IMR-90 (cell line): Measurements from ENCODE around the gene PHC2. TPM values are rescaled to one million over a fixed set of nuclear protein-coding genes. Genes with fewer than 3 reads are reported as not detected.
A peak's percentile ranks its signal among the peaks of the same experiment; 100 is the strongest.

Source experiments
- ATAC-seq: fragments of 200-7000 bp; cut with Tn5 transposase; 2 replicates; pipeline ENCODE4 v1.9.1; 2020; ENCODE audit warnings: low read depth, mild to moderate bottlenecking, moderate library complexity
- BruUV-seq: library from RNA; stranded (reverse); fragments of 400-500 nt; replicated peaks from 2 replicates; lab custom pipeline; 2021; lab: Mats Ljungman, UMichigan
- CTCF ChIA-PET: fragments of 300-600 bp; formaldehyde crosslinking; extraction: SDS; loops from one replicate; lab custom pipeline; 2021; ENCODE audit warnings: antibody characterized with exemption; lab: Yijun Ruan, JAX
- POLR2A ChIA-PET: fragments of 300-600 bp; sonication (Branson Sonifier 250); formaldehyde crosslinking; loops from one replicate; lab custom pipeline; 2022; ENCODE audit warnings: antibody characterized with exemption; ENCODE audit not compliant: unreplicated experiment; lab: Charles Lee
- DNase-seq: peaks from one replicate; pipeline ENCODE4 v3.0.0; 2013
- H2AFZ ChIP-seq: replicated peaks from 2 replicates; pipeline ENCODE3; 2013; ENCODE audit warnings: low read length, mild to moderate bottlenecking; ENCODE audit not compliant: poor library complexity
- H2AK5ac ChIP-seq: 2 replicates; pipeline ENCODE4 v1.6.1; 2013; ENCODE audit warnings: low read depth, low read length, inconsistent platforms
- H2AK9ac ChIP-seq: replicated peaks from 2 replicates; pipeline ENCODE3; 2013; ENCODE audit warnings: mild to moderate bottlenecking, low read depth, low read length, moderate library complexity; ENCODE audit not compliant: poor library complexity
- H2BK120ac ChIP-seq: 2 replicates; pipeline ENCODE4 v1.6.1; 2013; ENCODE audit warnings: low read depth, low read length, inconsistent platforms
- H2BK15ac ChIP-seq: 3 replicates; pipeline ENCODE4 v1.6.1; 2013; ENCODE audit warnings: low read depth, low read length, inconsistent platforms
- H2BK20ac ChIP-seq: 2 replicates; pipeline ENCODE4 v1.6.1; 2013; ENCODE audit warnings: low read depth, mild to moderate bottlenecking, inconsistent platforms, low read length, moderate library complexity
- H2BK5ac ChIP-seq: 2 replicates; pipeline ENCODE4 v1.6.1; 2013; ENCODE audit warnings: mild to moderate bottlenecking, low read depth, low read length, inconsistent platforms; ENCODE audit not compliant: poor library complexity, severe bottlenecking
- H3K14ac ChIP-seq: replicated peaks from 2 replicates; pipeline ENCODE4 v1.6.1; 2013; ENCODE audit warnings: low read depth, low read length, inconsistent platforms
- H3K18ac ChIP-seq: 2 replicates; pipeline ENCODE4 v1.6.1; 2013; ENCODE audit warnings: low read depth, low read length, control low read depth
- H3K23ac ChIP-seq: 2 replicates; pipeline ENCODE4 v1.6.1; 2013; ENCODE audit warnings: low read depth, low read length, inconsistent platforms
- H3K27ac ChIP-seq: 2 replicates; pipeline ENCODE4 v1.5.1; 2013; ENCODE audit warnings: mild to moderate bottlenecking, control low read depth, low read length; ENCODE audit not compliant: insufficient read depth
- H3K27me3 ChIP-seq: 2 replicates; pipeline ENCODE4 v1.6.1; 2013; ENCODE audit warnings: low read length; ENCODE audit not compliant: control insufficient read depth, insufficient read depth
- H3K36me3 ChIP-seq: 2 replicates; pipeline ENCODE4 v1.6.1; 2013; ENCODE audit warnings: low read length, mixed read lengths; ENCODE audit not compliant: control insufficient read depth, insufficient read depth
- H3K4ac ChIP-seq: 2 replicates; pipeline ENCODE4 v1.6.1; 2013; ENCODE audit warnings: low read depth, low read length, inconsistent platforms
- H3K4me1 ChIP-seq: 2 replicates; pipeline ENCODE4 v1.6.1; 2013; ENCODE audit warnings: low read length, mixed read lengths; ENCODE audit not compliant: control insufficient read depth, insufficient read depth
- H3K4me2 ChIP-seq: 2 replicates; pipeline ENCODE4 v1.6.1; 2013; ENCODE audit warnings: low read depth, mild to moderate bottlenecking, control low read depth, low read length, moderate library complexity
- H3K4me3 ChIP-seq: 2 replicates; pipeline ENCODE4 v1.5.1; 2013; ENCODE audit warnings: low read depth, mild to moderate bottlenecking, control low read depth, low read length, moderate library complexity; ENCODE audit not compliant: insufficient read depth
- H3K56ac ChIP-seq: 2 replicates; pipeline ENCODE4 v1.6.1; 2013; ENCODE audit warnings: low read length, inconsistent platforms; ENCODE audit not compliant: insufficient read depth; ENCODE audit errors: extremely low read depth
- H3K79me1 ChIP-seq, 2 experiments: 2 replicates each; pipeline ENCODE4 v1.6.1; 2013; ENCODE audit warnings: low read length in 2 of 2, inconsistent platforms in 1 of 2, low read depth in 1 of 2
- H3K9ac ChIP-seq: 2 replicates; pipeline ENCODE4 v1.6.1; 2013; ENCODE audit warnings: low read depth, low read length, control low read depth
- H3K9me1 ChIP-seq: 2 replicates; pipeline ENCODE4 v1.6.1; 2013; ENCODE audit warnings: low read length, inconsistent platforms; ENCODE audit not compliant: insufficient read depth
- H3K9me3 ChIP-seq: 2 replicates; pipeline ENCODE4 v1.6.1; 2013; ENCODE audit warnings: low read length; ENCODE audit not compliant: control insufficient read depth, insufficient read depth
- H4K20me1 ChIP-seq: 2 replicates; pipeline ENCODE4 v1.6.1; 2013; ENCODE audit warnings: low read length, inconsistent platforms; ENCODE audit not compliant: insufficient read depth
- H4K5ac ChIP-seq: 2 replicates; pipeline ENCODE4 v1.6.1; 2013; ENCODE audit warnings: mild to moderate bottlenecking, low read depth, low read length, control low read depth
- H4K8ac ChIP-seq, 2 experiments: 2 replicates each; pipeline ENCODE4 v1.6.1; 2013; ENCODE audit warnings: low read depth in 2 of 2, low read length in 2 of 2, control low read depth in 1 of 2, inconsistent platforms in 1 of 2
- H4K91ac ChIP-seq: 2 replicates; pipeline ENCODE4 v1.6.1; 2013; ENCODE audit warnings: low read depth, low read length, inconsistent platforms; ENCODE audit not compliant: insufficient read depth
- BHLHE40 ChIP-seq: fragments of 150-350 bp; IDR thresholded peaks from 2 replicates; pipeline ENCODE4 v1.6.1; 2016; ENCODE audit warnings: mild to moderate bottlenecking, low read depth, low read length
- CEBPB ChIP-seq: IDR thresholded peaks from 2 replicates; pipeline ENCODE4 v1.6.1; 2012; ENCODE audit warnings: low read depth, low read length, improper control_type of control experiment
- CHD1 ChIP-seq: IDR thresholded peaks from 2 replicates; pipeline ENCODE4 v1.6.1; 2012; ENCODE audit warnings: low read depth, low read length, improper control_type of control experiment
- FOS ChIP-seq: fragments of 150-350 bp; IDR thresholded peaks from 2 replicates; pipeline ENCODE4 v1.6.1; 2016; ENCODE audit warnings: low read depth, low read length
- MAFK ChIP-seq: IDR thresholded peaks from 2 replicates; pipeline ENCODE4 v1.6.1; 2012; ENCODE audit warnings: low read depth, low read length, improper control_type of control experiment
- MAZ ChIP-seq: IDR thresholded peaks from 2 replicates; pipeline ENCODE4 v1.6.1; 2012; ENCODE audit warnings: low read depth, mild to moderate bottlenecking, low read length, improper control_type of control experiment, moderate library complexity, borderline replicate concordance
- MXI1 ChIP-seq: IDR thresholded peaks from 2 replicates; pipeline ENCODE4 v1.6.1; 2012; ENCODE audit warnings: low read depth, mild to moderate bottlenecking, low read length, moderate library complexity, borderline replicate concordance
- NFE2L2 ChIP-seq: fragments of 150-350 bp; IDR thresholded peaks from 2 replicates; pipeline ENCODE4 v1.6.1; 2016; ENCODE audit warnings: low read depth, mild to moderate bottlenecking, low read length
- POLR2A ChIP-seq: IDR thresholded peaks from 2 replicates; pipeline ENCODE4 v1.6.1; 2012; ENCODE audit warnings: mild to moderate bottlenecking, low read depth, low read length
- RAD21 ChIP-seq: IDR thresholded peaks from 2 replicates; pipeline ENCODE4 v1.6.1; 2012; ENCODE audit warnings: low read length, improper control_type of control experiment
- RCOR1 ChIP-seq: IDR thresholded peaks from 2 replicates; pipeline ENCODE4 v1.6.1; 2012; ENCODE audit warnings: mild to moderate bottlenecking, low read length, improper control_type of control experiment; ENCODE audit not compliant: insufficient replicate concordance
- RFX5 ChIP-seq: IDR thresholded peaks from 2 replicates; pipeline ENCODE4 v1.8.0; 2012; ENCODE audit warnings: low read depth, mild to moderate bottlenecking, low read length, moderate library complexity
- SMC3 ChIP-seq: fragments of 150-350 bp; IDR thresholded peaks from 2 replicates; pipeline ENCODE4 v1.6.1; 2016; ENCODE audit warnings: low read depth, mild to moderate bottlenecking, antibody characterized with exemption, low read length, moderate library complexity
- WGBS, 2 experiments: methylation state at CpG; one replicate each; pipeline versions ENCODE4 v1.1.5 to v1.1.7; 2013; ENCODE audit warnings: missing lambda C conversion rate in 2 of 2; ENCODE audit not compliant: insufficient read length in 1 of 2; ENCODE audit errors: extremely low coverage in 2 of 2; 5-methylcytosine and 5-hydroxymethylcytosine counted together
- dilution Hi-C: fragments of 300-500 bp; cut with HindIII; formaldehyde crosslinking; loops from one replicate; pipeline ENCODE4 v1.14.3; 2018; ENCODE audit warnings: low sequenced_read_pairs; ENCODE audit not compliant: unreplicated experiment
- in situ Hi-C: fragments of 300-500 bp; cut with MboI; formaldehyde crosslinking; loops from 3 replicates; pipeline ENCODE4 v1.14.3; 2019; ENCODE audit warnings: low sequenced_read_pairs, inconsistent platforms, mixed read lengths
- intact Hi-C: fragments of 100-400 bp; cut with micrococcal nuclease; formaldehyde crosslinking; loops from 2 replicates; pipeline ENCODE4 v1.10.0; 2022
- polyA plus RNA-seq, 3 experiments: library from polyadenylated mRNA; depleted of rRNA; stranded (reverse); fragments of >200 nt; gene quantifications; 2 replicates each; pipeline ENCODE4 v1.2.3, GENCODE V29; 2012; ENCODE audit warnings: low replicate concordance in 1 of 3
- total RNA-seq: library from RNA; depleted of rRNA; stranded (reverse); fragments of >200 nt; gene quantifications from 2 replicates; pipeline ENCODE4 v1.2.3, GENCODE V29; 2012
- TF ChIP-seq, protein P1 (sequence below): fragments of 150-350 bp; IDR thresholded peaks from 2 replicates; pipeline ENCODE4 v1.6.1; 2016; ENCODE audit warnings: low read depth, mild to moderate bottlenecking, low read length, moderate library complexity, borderline replicate concordance
- TF ChIP-seq, protein P2 (sequence below): conservative IDR thresholded peaks from 2 replicates; pipeline ENCODE4 v1.5.1; 2012; ENCODE audit warnings: mild to moderate bottlenecking, low read depth, low read length, improper control_type of control experiment
- TF ChIP-seq, protein P3 (sequence below): fragments of 150-350 bp; IDR thresholded peaks from 2 replicates; pipeline ENCODE4 v1.6.1; 2017; ENCODE audit warnings: mild to moderate bottlenecking, antibody characterized with exemption, low read length, low read depth

The PHC2 gene
- total and polyA plus RNA-seq, 2 of the 4 experiments (the other 2 are of a cell fraction), result 46.4 to 98.1 TPM

DNA sequence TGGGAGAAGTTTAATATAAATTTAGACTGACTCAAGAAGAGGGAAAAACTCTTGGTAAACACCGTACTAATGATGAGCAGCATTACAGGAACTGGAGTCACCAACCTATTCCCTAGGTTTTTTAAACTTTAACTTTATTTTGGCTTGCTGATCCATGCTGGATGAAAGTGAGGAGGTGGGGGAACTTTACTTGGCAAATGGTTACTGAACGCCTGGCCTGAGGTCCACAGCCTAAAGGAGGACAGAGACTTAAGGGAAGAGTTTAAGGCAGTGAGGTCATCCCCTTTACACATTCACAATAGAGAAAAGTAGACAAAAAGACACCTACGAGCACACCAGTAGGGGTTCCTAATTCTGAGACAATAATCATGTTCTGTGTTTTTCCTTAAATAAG is 84.4 kb downstream of the PHC2 start:
- ChIA-PET CTCF (no interaction called here), POLR2A (no interaction called here)
- H2BK5ac ChIP-seq, result peak overlapping the region; percentile 99
- H2AK5ac ChIP-seq, result peak overlapping the region; percentile 88
- H4K20me1 ChIP-seq, result peaks cover 57% of the 10 kb centered on the region
- peak overlapping the region; percentile 77; the same call in 1 of the 2 replicates for H3K23ac ChIP-seq
- peak overlapping the region; percentile 100 for H3K9ac ChIP-seq
- H3K27ac ChIP-seq, result peak overlapping the region; percentile 95
- no CpG with 5 or more reads among the region's 3 CpGs for WGBS, 2 experiments
- peak overlapping the region; percentile 93 for H2BK120ac ChIP-seq
- TF ChIP-seq RCOR1 (no peak), NFE2L2 (no peak), MXI1 (no peak), SMC3 (no peak), MAFK (no peak), CHD1 (no peak), FOS (no peak), MAZ (no peak), RAD21 (no peak), POLR2A (no peak), RFX5 (no peak), CEBPB (no peak), BHLHE40 (no peak)
- TF ChIP-seq, protein P1, sequence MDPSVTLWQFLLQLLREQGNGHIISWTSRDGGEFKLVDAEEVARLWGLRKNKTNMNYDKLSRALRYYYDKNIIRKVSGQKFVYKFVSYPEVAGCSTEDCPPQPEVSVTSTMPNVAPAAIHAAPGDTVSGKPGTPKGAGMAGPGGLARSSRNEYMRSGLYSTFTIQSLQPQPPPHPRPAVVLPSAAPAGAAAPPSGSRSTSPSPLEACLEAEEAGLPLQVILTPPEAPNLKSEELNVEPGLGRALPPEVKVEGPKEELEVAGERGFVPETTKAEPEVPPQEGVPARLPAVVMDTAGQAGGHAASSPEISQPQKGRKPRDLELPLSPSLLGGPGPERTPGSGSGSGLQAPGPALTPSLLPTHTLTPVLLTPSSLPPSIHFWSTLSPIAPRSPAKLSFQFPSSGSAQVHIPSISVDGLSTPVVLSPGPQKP, result no peak
- TF ChIP-seq, protein P2, sequence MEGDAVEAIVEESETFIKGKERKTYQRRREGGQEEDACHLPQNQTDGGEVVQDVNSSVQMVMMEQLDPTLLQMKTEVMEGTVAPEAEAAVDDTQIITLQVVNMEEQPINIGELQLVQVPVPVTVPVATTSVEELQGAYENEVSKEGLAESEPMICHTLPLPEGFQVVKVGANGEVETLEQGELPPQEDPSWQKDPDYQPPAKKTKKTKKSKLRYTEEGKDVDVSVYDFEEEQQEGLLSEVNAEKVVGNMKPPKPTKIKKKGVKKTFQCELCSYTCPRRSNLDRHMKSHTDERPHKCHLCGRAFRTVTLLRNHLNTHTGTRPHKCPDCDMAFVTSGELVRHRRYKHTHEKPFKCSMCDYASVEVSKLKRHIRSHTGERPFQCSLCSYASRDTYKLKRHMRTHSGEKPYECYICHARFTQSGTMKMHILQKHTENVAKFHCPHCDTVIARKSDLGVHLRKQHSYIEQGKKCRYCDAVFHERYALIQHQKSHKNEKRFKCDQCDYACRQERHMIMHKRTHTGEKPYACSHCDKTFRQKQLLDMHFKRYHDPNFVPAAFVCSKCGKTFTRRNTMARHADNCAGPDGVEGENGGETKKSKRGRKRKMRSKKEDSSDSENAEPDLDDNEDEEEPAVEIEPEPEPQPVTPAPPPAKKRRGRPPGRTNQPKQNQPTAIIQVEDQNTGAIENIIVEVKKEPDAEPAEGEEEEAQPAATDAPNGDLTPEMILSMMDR, result no peak
- TF ChIP-seq, protein P3, sequence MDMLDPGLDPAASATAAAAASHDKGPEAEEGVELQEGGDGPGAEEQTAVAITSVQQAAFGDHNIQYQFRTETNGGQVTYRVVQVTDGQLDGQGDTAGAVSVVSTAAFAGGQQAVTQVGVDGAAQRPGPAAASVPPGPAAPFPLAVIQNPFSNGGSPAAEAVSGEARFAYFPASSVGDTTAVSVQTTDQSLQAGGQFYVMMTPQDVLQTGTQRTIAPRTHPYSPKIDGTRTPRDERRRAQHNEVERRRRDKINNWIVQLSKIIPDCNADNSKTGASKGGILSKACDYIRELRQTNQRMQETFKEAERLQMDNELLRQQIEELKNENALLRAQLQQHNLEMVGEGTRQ, result no peak
- peak overlapping the region; percentile 90 for H3K14ac ChIP-seq
- peaks cover 13% of the 10 kb centered on the region for H3K36me3 ChIP-seq
- H3K9me3 ChIP-seq, result no peaks in the 10 kb centered on the region
- H3K9me1 ChIP-seq, result peaks cover 6% of the 10 kb centered on the region
- H2BK20ac ChIP-seq, result peak overlapping the region; percentile 94
- in situ Hi-C loops (no loop called here), dilution Hi-C loops (no loop called here), intact Hi-C loops (loop anchor here (1.0 to 5.0 kb wide), 2 partner anchors 49 to 85 kb away; partner anchors contain the start of gene PHC2)
- DNase-seq (no peak), ATAC-seq (no peak)
- peak overlapping the region; percentile 53 for H4K5ac ChIP-seq
- peaks cover 6 to 44% of the 10 kb centered on the region in 2 experiments for H3K79me1 ChIP-seq
- peak overlapping the region; percentile 93 for H3K18ac ChIP-seq
- H2AFZ ChIP-seq, result no peak overlapping the region
- no peaks in the 10 kb centered on the region for H3K27me3 ChIP-seq
- H2BK15ac ChIP-seq, result peak overlapping the region; percentile 78; the same call in 2 of the 3 replicates
- H4K8ac ChIP-seq, result peak overlapping the region; percentile 40 to 85
- no peak overlapping the region for H2AK9ac ChIP-seq
- peak overlapping the region; percentile 87 for H3K56ac ChIP-seq
- peak overlapping the region; percentile 92 for H4K91ac ChIP-seq
- H3K4me2 ChIP-seq, result peak overlapping the region; percentile 95
- H3K4ac ChIP-seq, result peak overlapping the region; percentile 93
- peaks cover 27% of the 10 kb centered on the region for H3K4me1 ChIP-seq
- BruUV-seq, result no TSS peak
- peak overlapping the region; percentile 98; the same call in 1 of the 2 replicates for H3K4me3 ChIP-seq
